RWPE1 (cell line): Measurements from ENCODE around the gene OSBP2.
A peak's percentile ranks its signal among the peaks of the same experiment; 100 is the strongest.

ENCODE experiments used
- CTCF ChIA-PET: fragments of 350-600 bp; sonication (Branson Sonifier 250); formaldehyde crosslinking; extraction: SDS; loops from one replicate; lab custom pipeline; 2021; lab: Yijun Ruan, JAX
- POLR2A ChIA-PET: fragments of 400-600 bp; formaldehyde crosslinking; extraction: SDS; loops from one replicate; lab custom pipeline; 2020; ENCODE audit warnings: antibody characterized with exemption; ENCODE audit not compliant: low non-redundant PET; lab: Yijun Ruan, JAX
- DNase-seq: peaks from one replicate; pipeline ENCODE4 v3.0.0; 2012; ENCODE audit warnings: low spot score
- H3K27ac ChIP-seq: fragments of 450-650 bp; 2 replicates; pipeline ENCODE4 v1.5.1; 2017
- CTCF ChIP-seq: fragments of 450-650 bp; conservative IDR thresholded peaks from 2 replicates; pipeline ENCODE4 v1.5.1; 2017; ENCODE audit warnings: low read depth, mild to moderate bottlenecking

Gene OSBP2

DNA sequence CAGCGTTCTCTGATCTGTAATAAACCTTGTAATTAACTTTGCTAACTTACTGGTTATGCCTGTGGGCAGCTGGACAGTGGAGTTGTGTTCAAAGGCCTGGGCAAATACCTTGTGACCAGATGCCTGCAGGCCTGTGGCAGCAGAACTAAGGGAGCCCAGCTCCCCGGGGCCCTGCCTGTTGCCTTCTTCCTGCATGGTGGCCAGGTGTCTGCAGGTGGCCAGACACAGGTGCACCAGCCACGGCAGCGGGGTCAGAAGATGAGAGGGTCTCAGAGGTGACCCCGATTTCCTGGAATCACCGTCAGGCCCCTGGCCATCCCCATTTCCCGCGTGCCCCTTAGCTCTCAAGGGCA lies 127.2 kb downstream of the OSBP2 start:
- ChIA-PET CTCF (interaction anchor here (0.8 kb wide), 1 partner anchor 58 kb away, joined by 3 read pairs; no protein-coding TSS in a partner anchor), POLR2A (no interaction called here)
- DNase-seq: no peak
- TF ChIP-seq CTCF: no peak
- no peak overlapping the region for H3K27ac ChIP-seq

GRCh38 chr22:30822216-30823014 lies 127.7 kb downstream of the OSBP2 start:
- ChIA-PET CTCF (interaction anchor here (0.8 kb wide), 1 partner anchor 58 kb away, joined by 3 read pairs; no protein-coding TSS in a partner anchor), POLR2A (no interaction called here)
- TF ChIP-seq CTCF: no peak
- H3K27ac ChIP-seq: peak overlapping the region; percentile 29
- DNase-seq: peak; percentile 22

- peak overlapping the region; percentile 29 for H3K27ac ChIP-seq
- CTCF ChIA-PET: no interaction called here
- peak; percentile 41 for DNase-seq
- POLR2A ChIA-PET: no interaction called here
- TF ChIP-seq CTCF: no peak
Measured at GRCh38 chr22:30823015-30823370, 128.3 kb downstream of the OSBP2 start.

GRCh38 chr22:30824096-30824495 lies 129.4 kb downstream of the OSBP2 start:
- no peak for DNase-seq
- H3K27ac ChIP-seq: no peak overlapping the region
- no peak for TF ChIP-seq CTCF
- ChIA-PET CTCF (no interaction called here), POLR2A (no interaction called here)

DNA sequence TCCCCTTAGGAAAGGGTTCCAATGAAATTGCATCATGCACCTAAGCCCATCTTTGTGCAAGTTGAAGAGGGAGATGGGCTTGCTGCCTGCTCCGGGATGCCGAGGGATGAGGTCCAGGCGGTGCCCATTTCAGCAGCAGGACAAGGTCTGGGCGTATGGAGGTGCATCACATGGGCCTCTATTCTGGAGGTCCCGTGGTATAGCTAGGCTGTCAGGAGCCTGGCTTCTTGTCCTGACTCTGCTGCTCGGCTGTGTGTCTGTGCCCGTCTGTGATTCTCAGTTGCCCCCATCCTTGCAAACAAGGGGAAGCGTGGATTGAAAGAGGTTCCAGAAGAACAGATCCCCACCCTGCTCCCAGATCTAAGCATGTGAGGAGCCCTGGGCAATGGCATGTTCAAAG lies 130.0 kb downstream of the OSBP2 start:
- no peak for DNase-seq
- no peak overlapping the region for H3K27ac ChIP-seq
- ChIA-PET POLR2A (no interaction called here), CTCF (no interaction called here)
- no peak for TF ChIP-seq CTCF

DNA sequence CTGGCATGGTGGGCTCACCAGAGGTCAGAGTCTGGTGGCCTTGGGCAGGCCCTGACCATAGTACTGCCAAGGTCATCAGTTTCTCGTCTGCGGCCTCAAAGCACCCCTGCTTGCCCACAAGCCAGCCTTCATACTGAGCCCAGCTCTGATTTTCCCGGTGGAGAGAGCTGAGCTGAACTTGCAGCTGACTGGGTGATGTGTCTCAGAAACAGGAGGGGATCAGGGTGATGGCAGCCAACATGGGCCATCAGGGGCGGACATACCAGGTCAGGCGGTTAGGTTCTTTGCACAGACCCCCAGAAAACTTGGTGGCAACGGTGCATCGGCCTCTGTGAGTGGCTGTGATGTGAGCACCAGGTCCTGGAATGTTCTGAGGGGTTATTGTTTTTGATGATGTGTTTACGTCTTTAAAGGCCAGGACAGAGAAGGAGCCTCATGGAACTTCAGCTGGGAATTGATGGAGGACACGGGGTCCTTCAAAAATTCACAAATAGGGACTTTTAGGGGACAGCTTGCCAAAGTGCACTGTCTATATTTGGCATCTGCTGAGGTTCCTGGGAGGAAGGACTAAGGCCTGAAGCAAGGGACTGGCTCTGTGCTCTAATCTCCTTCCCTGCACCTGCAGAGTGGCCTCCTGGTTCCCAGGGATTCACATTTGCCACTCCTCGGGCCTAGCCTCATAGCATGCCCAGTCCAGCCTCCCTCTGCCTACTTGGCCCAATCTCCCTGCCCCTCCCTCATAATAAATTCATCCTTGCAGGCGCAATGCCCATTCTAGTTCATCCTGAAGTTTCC lies 131.2 kb downstream of the OSBP2 start:
- H3K27ac ChIP-seq: peak overlapping the region; percentile 25; the same call in 1 of the 2 replicates
- ChIA-PET POLR2A (no interaction called here), CTCF (interaction anchor here (0.6 kb wide), 1 partner anchor 18 kb away, joined by 6 read pairs; no protein-coding TSS in a partner anchor)
- no peak for TF ChIP-seq CTCF
- no peak for DNase-seq
